Endothelial cell of umbilical vein (primary cell): ENCODE data around the gene ELOVL6. TPM values are rescaled to one million over a fixed set of nuclear protein-coding genes. Genes with fewer than 3 reads are reported as not detected.

ENCODE experiments used
- BruUV-seq: library from RNA; stranded (reverse); fragments of 400-500 nt; replicated peaks from 2 replicates; lab custom pipeline; 2021; lab: Mats Ljungman, UMichigan
- CTCF ChIA-PET: fragments of 300-600, 350-600 bp; sonication (Branson Sonifier 250); formaldehyde crosslinking; loops from one replicate; lab custom pipeline; 2021; ENCODE audit warnings: antibody characterized with exemption, inconsistent platforms; lab: Charles Lee
- POLR2A ChIA-PET: fragments of 300-600, 350-600 bp; sonication (Branson Sonifier 250); formaldehyde crosslinking; loops from one replicate; lab custom pipeline; 2021; ENCODE audit warnings: antibody characterized with exemption, inconsistent platforms; lab: Charles Lee
- DNase-seq: peaks from one replicate; pipeline ENCODE4 v3.0.0-alpha.2; 2011; ENCODE audit warnings: low read depth, low spot score
- FAIRE-seq: peaks from 2 replicates; lab custom pipeline; 2011; peaks lifted over from hg19 to GRCh38; lab: Jason Lieb, UNC
- H2AFZ ChIP-seq: 2 replicates; pipeline ENCODE4 v1.6.0; 2012; ENCODE audit warnings: low read depth, low read length, control low read depth, inconsistent platforms
- H3K27ac ChIP-seq: 2 replicates; pipeline ENCODE4 v1.5.1; 2011; ENCODE audit warnings: low read depth, mild to moderate bottlenecking, control low read depth, low read length, moderate library complexity; ENCODE audit not compliant: insufficient read depth
- H3K27me3 ChIP-seq, 2 experiments: 2 replicates each; pipeline versions ENCODE4 v1.6.0 to v1.6.1; 2011; ENCODE audit warnings: low read length in 2 of 2, mixed read lengths in 1 of 2; ENCODE audit not compliant: control insufficient read depth in 2 of 2, insufficient read depth in 2 of 2
- H3K36me3 ChIP-seq, 2 experiments: 2 replicates in 1 of 2; 3 replicates in 1 of 2; pipeline ENCODE4 v1.5.1; 2011; ENCODE audit warnings: low read length in 2 of 2, mild to moderate bottlenecking in 1 of 2, moderate library complexity in 1 of 2; ENCODE audit not compliant: control insufficient read depth in 2 of 2, insufficient read depth in 2 of 2; ENCODE audit errors: extremely low read depth in 1 of 2
- H3K4me1 ChIP-seq: 3 replicates; pipeline ENCODE4 v1.5.1; 2011; ENCODE audit warnings: mild to moderate bottlenecking, low read length; ENCODE audit not compliant: control insufficient read depth, insufficient read depth; ENCODE audit errors: extremely low read depth
- H3K4me2 ChIP-seq: 2 replicates; pipeline ENCODE4 v1.6.1; 2011; ENCODE audit warnings: low read length, control low read depth, mixed read lengths; ENCODE audit not compliant: insufficient read depth
- H3K4me3 ChIP-seq, 3 experiments: fragments of 200-600 bp in 1 of 3; sonication (generic), shearing (Covaris generic) in 1 of 3; replicated peaks in 1 of 3; 2 replicates each; pipeline ENCODE4 v1.5.1; 2011 to 2016; ENCODE audit warnings: control low read depth in 3 of 3, low read length in 3 of 3, mild to moderate bottlenecking in 2 of 3, inconsistent platforms in 1 of 3, low read depth in 1 of 3, moderate library complexity in 1 of 3; ENCODE audit not compliant: insufficient read depth in 1 of 3
- H3K79me2 ChIP-seq: 2 replicates; pipeline ENCODE4 v1.6.0; 2012; ENCODE audit warnings: low read length, inconsistent platforms; ENCODE audit not compliant: control insufficient read depth, insufficient read depth
- H3K9ac ChIP-seq: replicated peaks from 2 replicates; pipeline ENCODE3; 2011; ENCODE audit warnings: low read length, control low read depth; ENCODE audit not compliant: insufficient read depth; ENCODE audit errors: extremely low read depth
- H3K9me1 ChIP-seq: replicated peaks from 3 replicates; pipeline ENCODE4 v1.6.0; 2011; ENCODE audit warnings: mild to moderate bottlenecking, low read length; ENCODE audit not compliant: control insufficient read depth, insufficient read depth; ENCODE audit errors: extremely low read depth
- H3K9me3 ChIP-seq: replicated peaks from 2 replicates; pipeline ENCODE4 v1.5.1; 2012; ENCODE audit warnings: low read length, inconsistent platforms; ENCODE audit not compliant: control insufficient read depth, insufficient read depth
- H4K20me1 ChIP-seq: replicated peaks from 2 replicates; pipeline ENCODE3; 2011; ENCODE audit warnings: mild to moderate bottlenecking, low read length; ENCODE audit not compliant: control insufficient read depth, insufficient read depth; ENCODE audit errors: extremely low read depth
- CTCF ChIP-seq, 2 donors: IDR thresholded peaks; 1 replicate in 1 of 2; 2 replicates in 1 of 2; pipeline ENCODE4 v1.5.1; 2011; ENCODE audit warnings: low read length in 2 of 2, mild to moderate bottlenecking in 2 of 2, moderate library complexity in 2 of 2, control low read depth in 1 of 2, inconsistent platforms in 1 of 2, low read depth in 1 of 2; ENCODE audit not compliant: insufficient read depth in 1 of 2; ENCODE audit errors: extremely low read depth in 1 of 2
- EZH2 ChIP-seq: IDR thresholded peaks from 2 replicates; pipeline ENCODE4 v1.6.1; 2012; ENCODE audit warnings: borderline replicate concordance, low read depth, mild to moderate bottlenecking, moderate library complexity, low read length, inconsistent platforms; ENCODE audit not compliant: severe bottlenecking
- FOS ChIP-seq: IDR thresholded peaks from 2 replicates; pipeline ENCODE4 v1.6.1; 2011; ENCODE audit warnings: mild to moderate bottlenecking, low read length, moderate library complexity, borderline replicate concordance; ENCODE audit not compliant: insufficient read depth
- GATA2 ChIP-seq: IDR thresholded peaks from 2 replicates; pipeline ENCODE4 v1.7.0; 2011; ENCODE audit warnings: low read depth, mild to moderate bottlenecking, moderate library complexity, mixed read lengths, low read length; ENCODE audit not compliant: insufficient read length, insufficient read depth
- JUN ChIP-seq: IDR thresholded peaks from 2 replicates; pipeline ENCODE4 v1.6.1; 2011; ENCODE audit warnings: borderline replicate concordance, low read depth; ENCODE audit not compliant: insufficient read length, insufficient read depth
- MAX ChIP-seq: IDR thresholded peaks from 2 replicates; pipeline ENCODE4 v1.6.1; 2011; ENCODE audit not compliant: insufficient read depth, insufficient read length
- MYC ChIP-seq: IDR thresholded peaks from one replicate; pipeline ENCODE4 v1.6.1; 2011; ENCODE audit warnings: mild to moderate bottlenecking, low read depth, low read length
- POLR2A ChIP-seq: IDR thresholded peaks from 2 replicates; pipeline ENCODE4 v1.6.1; 2012; ENCODE audit warnings: low read depth, mild to moderate bottlenecking, control low read depth, low read length
- POLR2AphosphoS5 ChIP-seq: IDR thresholded peaks from 2 replicates; pipeline ENCODE4 v1.6.1; 2012; ENCODE audit warnings: low read depth, mild to moderate bottlenecking, control low read depth, low read length, moderate library complexity; ENCODE audit not compliant: insufficient read depth
- dilution Hi-C: fragments of 300-500 bp; cut with MboI; formaldehyde crosslinking; loops from one replicate; pipeline ENCODE4 v1.15.0; 2019; ENCODE audit warnings: low sequenced_read_pairs; ENCODE audit not compliant: extremely low pct_ligation_motif_present
- intact Hi-C: fragments of 100-400 bp; cut with micrococcal nuclease; formaldehyde crosslinking; loops from one replicate; pipeline ENCODE4 v1.10.0; 2022
- polyA plus RNA-seq, 4 experiments: library from polyadenylated mRNA; depleted of rRNA in 3 of 4; stranded (reverse) in 3 of 4; unstranded in 1 of 4; fragments of >200 nt; gene quantifications; 2 replicates each; pipeline versions ENCODE4 v1.2.1 to v1.2.3, GENCODE V29; 2011 to 2012; ENCODE audit warnings: missing spikeins in 1 of 4
- total RNA-seq: library from RNA; stranded (reverse); gene quantifications from 2 replicates; pipeline ENCODE4 v1.2.3, GENCODE V29; 2021

Gene ELOVL6
- total and polyA plus RNA-seq, 2 donors (not counting 3 experiments of a cell fraction or from before 2014, with no cell fraction given): 6.4 to 26.1 TPM

- CTCF ChIA-PET: interaction anchor here (1.1 to 1.4 kb wide), 4 partner anchors 9 to 94 kb away, joined by 4 to 5 read pairs (median 4); no protein-coding TSS in a partner anchor
- POLR2A ChIA-PET: no interaction called here
These were observed 69.9 kb downstream of the ELOVL6 start for GRCh38 chr4:110128472-110128919.

More at GRCh38 chr4:110128472-110128919, 69.9 kb downstream of the ELOVL6 start:
- intact Hi-C loops (no loop called here), dilution Hi-C loops (no loop called here)
- no peak overlapping the region for H3K27ac ChIP-seq
- no peaks in the 10 kb centered on the region for H3K27me3 ChIP-seq
- H3K4me3 ChIP-seq: no peak overlapping the region
- no peaks in the 10 kb centered on the region for H3K9me1 ChIP-seq
- peaks cover 2% of the 10 kb centered on the region for H3K4me1 ChIP-seq
- no peak for TF ChIP-seq FOS
- no peak for TF ChIP-seq MAX
- TF ChIP-seq GATA2: no peak
- TF ChIP-seq JUN: no peak
- no peak for TF ChIP-seq EZH2
- no peak for TF ChIP-seq MYC
- no peak for TF ChIP-seq POLR2A
- TF ChIP-seq CTCF (IDR thresholded peaks at IDR 0.05; ENCODE audit: extremely low read depth in 1 of 2, insufficient read depth in 1 of 2, low read depth in 1 of 2, low read length in 2 of 2): no peak
- no peak for TF ChIP-seq POLR2AphosphoS5
- no peaks in the 10 kb centered on the region for H3K9me3 ChIP-seq
- DNase-seq (no peak), FAIRE-seq (no peak)
- no peak overlapping the region for H2AFZ ChIP-seq
- no peaks in the 10 kb centered on the region for H3K36me3 ChIP-seq
- H3K9ac ChIP-seq: no peak overlapping the region
- H3K4me2 ChIP-seq: no peak overlapping the region
- no peaks in the 10 kb centered on the region for H3K79me2 ChIP-seq
- no TSS peak for BruUV-seq
- H4K20me1 ChIP-seq: no peaks in the 10 kb centered on the region
